ENCODE results near the gene RTN4R.

DNA sequence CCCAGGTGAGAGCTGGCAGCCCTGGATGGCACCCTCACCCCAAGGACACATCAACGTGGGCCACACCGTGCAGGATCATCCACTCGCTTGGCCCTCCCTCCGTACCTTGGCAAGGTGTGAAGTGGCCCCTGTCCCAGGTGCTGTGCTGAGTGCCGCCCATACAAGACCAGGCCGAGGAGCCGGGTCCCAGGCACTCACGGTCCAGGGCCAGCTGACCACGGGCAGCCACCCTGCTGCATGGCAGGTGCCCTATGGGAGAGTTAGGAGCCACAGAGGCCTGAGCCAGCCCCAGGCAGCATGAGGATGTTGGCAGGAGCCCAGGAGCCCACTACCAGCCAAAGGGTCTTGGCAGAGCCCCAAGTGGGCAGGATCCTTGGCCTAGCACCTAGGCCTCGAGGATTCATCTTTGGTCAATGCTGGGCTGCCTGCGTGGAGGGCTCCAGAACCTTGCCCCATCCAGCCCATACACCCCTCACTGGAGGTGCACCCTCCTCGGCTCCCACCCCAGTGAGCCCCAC is 19.6 kb downstream of the RTN4R start:
- TF ChIP-seq, protein P1, sequence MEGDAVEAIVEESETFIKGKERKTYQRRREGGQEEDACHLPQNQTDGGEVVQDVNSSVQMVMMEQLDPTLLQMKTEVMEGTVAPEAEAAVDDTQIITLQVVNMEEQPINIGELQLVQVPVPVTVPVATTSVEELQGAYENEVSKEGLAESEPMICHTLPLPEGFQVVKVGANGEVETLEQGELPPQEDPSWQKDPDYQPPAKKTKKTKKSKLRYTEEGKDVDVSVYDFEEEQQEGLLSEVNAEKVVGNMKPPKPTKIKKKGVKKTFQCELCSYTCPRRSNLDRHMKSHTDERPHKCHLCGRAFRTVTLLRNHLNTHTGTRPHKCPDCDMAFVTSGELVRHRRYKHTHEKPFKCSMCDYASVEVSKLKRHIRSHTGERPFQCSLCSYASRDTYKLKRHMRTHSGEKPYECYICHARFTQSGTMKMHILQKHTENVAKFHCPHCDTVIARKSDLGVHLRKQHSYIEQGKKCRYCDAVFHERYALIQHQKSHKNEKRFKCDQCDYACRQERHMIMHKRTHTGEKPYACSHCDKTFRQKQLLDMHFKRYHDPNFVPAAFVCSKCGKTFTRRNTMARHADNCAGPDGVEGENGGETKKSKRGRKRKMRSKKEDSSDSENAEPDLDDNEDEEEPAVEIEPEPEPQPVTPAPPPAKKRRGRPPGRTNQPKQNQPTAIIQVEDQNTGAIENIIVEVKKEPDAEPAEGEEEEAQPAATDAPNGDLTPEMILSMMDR (IDR thresholded peaks at IDR 0.05; ENCODE audit: low read depth, low read length, poor library complexity, severe bottlenecking): no peak
- no peak for TF ChIP-seq EZH2phosphoT487 (IDR thresholded peaks at IDR 0.05; ENCODE audit: borderline replicate concordance, low read length)

All from DOHH2 (cell line).